Mononuclear cell (primary cell): ENCODE measurements around the gene XAB2. TPM values are rescaled to one million over a fixed set of nuclear protein-coding genes. Genes with fewer than 3 reads are reported as not detected.

ENCODE experiments used
- H3K27me3 ChIP-seq: 2 replicates; pipeline ENCODE4 v1.6.0; 2011; ENCODE audit warnings: low read length, control low read depth; ENCODE audit not compliant: insufficient read depth
- H3K4me1 ChIP-seq: 2 replicates; pipeline ENCODE4 v1.5.1; 2011; ENCODE audit warnings: mild to moderate bottlenecking, low read length, control low read depth; ENCODE audit not compliant: insufficient read depth
- H3K4me3 ChIP-seq: 2 replicates; pipeline ENCODE4 v1.5.1; 2011; ENCODE audit warnings: mild to moderate bottlenecking, low read length, moderate library complexity
- H3K9me3 ChIP-seq: 2 replicates; pipeline ENCODE4 v1.5.1; 2011; ENCODE audit warnings: low read depth, mild to moderate bottlenecking, control low read depth, low read length
- total RNA-seq: library from RNA; depleted of rRNA; stranded (reverse); fragments of >200 nt; gene quantifications from one replicate; pipeline ENCODE4 v1.2.3, GENCODE V29; 2012

The XAB2 gene
- total RNA-seq, result 53.2 TPM

DNA sequence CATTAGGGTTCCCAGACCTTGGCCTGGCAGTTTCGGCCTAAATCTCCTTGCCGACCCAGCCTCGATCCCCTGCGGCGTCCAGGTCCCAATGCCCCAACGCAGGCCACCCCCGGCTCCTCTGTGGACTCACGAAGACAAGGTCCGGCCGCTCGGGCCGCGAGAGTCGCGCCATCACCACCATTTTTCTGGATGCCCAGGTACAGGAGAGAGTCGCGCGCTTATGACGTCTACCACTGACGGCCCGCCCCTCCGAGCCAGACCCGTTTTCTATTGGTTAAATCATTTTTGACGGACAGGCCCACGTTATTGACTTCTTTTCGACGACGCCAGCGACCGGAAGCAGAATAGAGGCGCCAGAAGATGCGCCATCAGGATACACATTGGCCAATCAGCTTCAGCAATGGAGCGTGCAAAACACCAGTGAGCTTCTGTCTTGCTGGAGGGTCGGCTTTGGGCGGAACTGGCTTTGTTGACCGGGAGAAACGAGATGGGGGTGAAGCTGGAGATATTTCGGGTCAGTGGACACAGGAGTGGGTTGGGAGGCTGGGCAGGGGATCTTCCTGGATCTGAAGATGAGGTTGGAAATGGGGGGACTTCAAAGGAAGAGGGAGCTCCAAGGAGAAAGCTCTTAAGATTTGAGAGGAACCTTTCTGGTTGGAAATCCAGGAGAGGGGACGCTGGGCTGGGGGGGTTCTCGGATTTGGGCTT, at the start of gene XAB2, which contains the start of gene PET100:
Gene XAB2 (minus strand): TSS at position 199 of the 708 bp plus-strand sequence. CDS start 18 bp downstream, at position 181.
Gene PET100 (plus strand): TSS at position 447 of the 708 bp plus-strand sequence. CDS start 41 bp downstream, at position 488.
- Histone ChIP-seq H3K4me1 (peaks cover 30% of the 10 kb centered on the region), H3K4me3 (peak within 1 kb of the TSS; percentile 86)

DNA sequence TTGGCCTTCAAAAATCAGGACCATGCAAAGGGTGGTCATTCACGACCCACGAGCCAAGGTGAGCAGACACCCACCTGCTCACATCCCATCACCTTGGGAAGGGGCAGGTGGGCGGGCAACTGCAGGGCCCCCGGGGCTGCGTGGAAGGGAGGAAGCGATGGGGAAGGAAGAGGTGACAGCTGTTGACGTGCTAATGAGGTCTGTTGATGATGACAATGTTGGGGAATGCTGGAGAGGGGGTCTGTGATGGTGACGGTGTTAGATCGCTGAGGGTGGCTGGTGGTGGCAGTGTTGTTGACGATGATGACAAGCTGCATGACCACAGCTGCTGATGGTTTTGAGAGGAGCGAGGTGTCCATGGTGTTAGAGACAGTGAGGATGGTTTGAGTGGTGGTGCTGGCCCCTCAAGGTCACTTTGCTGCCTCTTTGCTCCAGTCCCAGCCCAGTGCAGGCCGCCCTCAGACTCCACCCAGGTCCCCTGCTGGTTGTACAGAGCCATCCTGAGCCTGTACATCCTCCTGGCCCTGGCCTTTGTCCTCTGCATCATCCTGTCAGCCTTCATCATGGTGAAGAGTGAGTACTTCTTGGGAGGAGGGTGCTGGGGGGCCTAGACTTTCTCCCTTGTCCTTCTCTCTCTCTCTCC, 48.4 kb upstream of the XAB2 start:
- peaks cover 90% of the 10 kb centered on the region for H3K4me1 ChIP-seq
- H3K9me3 ChIP-seq, result no peaks in the 10 kb centered on the region
- peak overlapping the region; percentile 33 for H3K4me3 ChIP-seq
- no peaks in the 10 kb centered on the region for H3K27me3 ChIP-seq

More for the DNA sequence above, at the start of gene XAB2, which contains the start of gene PET100:
- H3K27me3 ChIP-seq, result no peaks in the 10 kb centered on the region
- H3K9me3 ChIP-seq, result no peaks in the 10 kb centered on the region

DNA sequence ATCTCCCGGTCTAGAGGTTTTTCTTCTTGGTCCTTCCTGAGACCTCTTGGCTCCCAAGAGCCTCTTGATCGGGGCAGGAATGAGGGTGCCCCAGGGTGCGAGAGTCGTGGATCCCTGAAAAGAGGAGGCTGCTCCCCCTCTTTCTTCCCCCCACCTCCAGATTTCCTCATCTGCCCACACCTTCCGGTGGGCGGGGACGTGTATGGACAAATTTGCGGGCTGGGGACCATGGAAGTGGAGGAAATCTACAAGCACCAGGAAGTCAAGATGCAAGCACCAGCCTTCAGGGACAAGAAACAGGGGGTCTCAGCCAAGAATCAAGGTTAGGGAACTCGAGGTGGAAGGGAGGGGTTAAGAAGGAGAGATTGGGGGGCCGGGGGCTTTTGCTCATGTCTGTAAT, 47.5 kb upstream of the XAB2 start, which contains the start of gene MCEMP1:
Gene MCEMP1 (plus strand): TSS at position 237 of the 400 bp plus-strand sequence. CDS start 31 bp downstream, at position 268.
- Histone ChIP-seq H3K4me1 (peaks cover 81% of the 10 kb centered on the region), H3K27me3 (no peaks in the 10 kb centered on the region), H3K4me3 (peak within 1 kb of the TSS; percentile 33)

DNA sequence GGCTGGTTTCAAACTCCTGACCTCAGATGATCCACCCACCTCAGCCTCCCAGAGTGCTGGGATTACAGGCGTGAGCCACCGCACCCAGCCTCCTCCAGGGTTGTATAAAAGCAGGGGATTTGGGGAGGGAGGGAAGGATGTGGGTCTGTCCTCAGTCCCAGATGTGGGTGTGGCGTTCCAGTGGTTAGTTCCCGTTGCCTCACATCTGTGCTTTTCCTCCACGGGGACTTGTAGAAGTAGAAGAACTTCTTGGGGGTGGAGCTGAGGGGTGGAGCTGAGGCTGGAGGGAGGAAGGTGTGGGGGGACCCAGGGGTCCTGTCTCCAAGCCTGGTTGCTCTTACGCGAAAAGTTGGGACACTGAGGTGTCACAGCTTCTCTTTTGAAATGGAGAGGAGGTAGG, 47.0 kb upstream of the XAB2 start:
- peak overlapping the region; percentile 33 for H3K4me3 ChIP-seq
- H3K9me3 ChIP-seq, result no peaks in the 10 kb centered on the region
- no peaks in the 10 kb centered on the region for H3K27me3 ChIP-seq
- H3K4me1 ChIP-seq, result peaks cover 77% of the 10 kb centered on the region

More for the DNA sequence above, 47.5 kb upstream of the XAB2 start, which contains the start of gene MCEMP1:
- H3K9me3 ChIP-seq, result no peaks in the 10 kb centered on the region

DNA sequence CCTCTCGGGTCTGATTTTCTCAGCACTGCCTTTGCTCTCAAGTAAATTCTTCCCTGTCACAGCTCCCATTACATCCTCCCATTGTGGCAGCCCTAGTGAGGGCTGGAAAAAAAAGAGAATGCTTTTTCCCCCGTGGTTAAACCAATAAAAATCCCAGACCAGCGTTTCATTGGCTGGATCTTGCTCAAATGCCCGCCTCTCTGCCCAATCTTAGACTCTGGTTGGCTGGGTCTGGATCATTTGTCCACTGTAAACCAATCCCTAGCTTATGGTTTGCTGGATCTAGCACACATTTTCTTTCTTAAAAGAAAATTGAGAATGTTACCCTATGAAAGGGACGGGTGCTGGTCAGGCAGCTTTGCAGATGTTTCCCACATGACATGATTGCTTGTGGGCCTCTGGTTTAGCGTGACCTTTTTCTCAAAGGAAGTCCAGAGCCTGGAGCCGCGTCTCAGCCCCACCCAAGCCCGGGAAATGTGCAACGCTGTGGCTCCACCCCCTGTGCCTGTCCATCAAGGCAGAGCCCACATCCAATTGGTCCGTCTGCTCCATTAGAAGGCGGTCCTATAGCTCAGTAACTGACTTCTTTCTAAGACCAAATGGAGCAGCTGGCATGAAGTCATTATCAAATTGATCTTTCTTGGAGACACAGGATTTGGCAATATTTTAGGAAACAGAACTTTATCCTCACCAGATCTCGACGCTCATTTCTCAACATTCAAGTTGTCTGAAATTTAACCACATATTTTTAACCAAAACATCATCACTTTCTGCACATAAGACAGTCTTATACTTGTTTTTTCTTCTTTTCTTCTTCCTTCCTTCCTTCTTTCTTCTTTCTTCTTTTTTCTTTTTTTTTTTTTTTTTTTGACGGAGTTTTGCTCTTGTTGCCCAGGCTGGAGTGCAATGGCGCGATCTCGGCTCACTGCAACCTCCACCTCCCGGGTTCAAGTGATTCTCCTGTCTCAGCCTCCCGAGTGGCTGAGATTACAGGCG, 45.0 kb upstream of the XAB2 start:
- no peak overlapping the region for H3K4me3 ChIP-seq
- H3K9me3 ChIP-seq, result no peaks in the 10 kb centered on the region
- no peaks in the 10 kb centered on the region for H3K27me3 ChIP-seq
- H3K4me1 ChIP-seq, result peaks cover 76% of the 10 kb centered on the region

DNA sequence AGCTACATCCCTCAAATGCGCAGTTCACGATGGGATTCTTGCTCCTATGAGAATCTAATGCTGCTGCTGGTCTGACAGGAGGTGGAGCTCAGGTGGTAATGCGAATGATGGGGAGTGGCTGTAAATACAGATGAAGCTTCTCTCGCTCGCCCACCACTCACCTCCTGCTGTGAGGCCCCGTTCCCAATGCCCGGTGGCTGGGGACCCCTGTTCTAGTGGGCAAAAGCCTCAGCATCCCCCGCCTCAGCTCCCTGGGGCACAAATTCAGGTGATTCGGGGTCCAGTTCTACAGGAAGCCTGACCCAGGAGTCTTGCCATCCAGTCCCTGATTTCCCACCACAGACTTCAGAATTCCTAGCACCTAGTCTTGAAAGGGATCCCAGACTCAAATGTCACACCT, 43.2 kb upstream of the XAB2 start:
- no peaks in the 10 kb centered on the region for H3K9me3 ChIP-seq
- H3K4me3 ChIP-seq, result no peak overlapping the region
- no peaks in the 10 kb centered on the region for H3K27me3 ChIP-seq
- H3K4me1 ChIP-seq, result peaks cover 71% of the 10 kb centered on the region

DNA sequence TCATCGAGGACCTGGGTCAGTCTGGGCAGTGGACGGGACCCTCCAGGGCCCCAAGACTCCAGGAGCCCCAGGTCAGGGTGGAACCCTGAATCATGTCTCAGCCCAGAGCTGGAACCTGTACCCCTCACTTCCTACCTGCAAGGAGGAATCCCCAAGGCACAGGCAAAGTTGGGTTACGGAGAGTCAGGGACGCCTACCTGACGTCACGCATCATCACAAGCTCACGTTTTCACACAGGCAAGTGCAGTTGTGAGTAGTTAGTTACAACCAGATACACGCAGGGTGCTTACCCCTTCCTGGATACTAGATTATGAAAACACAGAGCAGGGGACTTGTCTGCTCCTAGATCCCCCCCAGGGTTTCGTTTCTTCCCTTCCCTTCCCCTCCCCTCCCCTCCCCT, 41.4 kb upstream of the XAB2 start:
- no peaks in the 10 kb centered on the region for H3K27me3 ChIP-seq
- H3K4me1 ChIP-seq, result peaks cover 53% of the 10 kb centered on the region
- H3K4me3 ChIP-seq, result no peak overlapping the region
- H3K9me3 ChIP-seq, result no peaks in the 10 kb centered on the region

DNA sequence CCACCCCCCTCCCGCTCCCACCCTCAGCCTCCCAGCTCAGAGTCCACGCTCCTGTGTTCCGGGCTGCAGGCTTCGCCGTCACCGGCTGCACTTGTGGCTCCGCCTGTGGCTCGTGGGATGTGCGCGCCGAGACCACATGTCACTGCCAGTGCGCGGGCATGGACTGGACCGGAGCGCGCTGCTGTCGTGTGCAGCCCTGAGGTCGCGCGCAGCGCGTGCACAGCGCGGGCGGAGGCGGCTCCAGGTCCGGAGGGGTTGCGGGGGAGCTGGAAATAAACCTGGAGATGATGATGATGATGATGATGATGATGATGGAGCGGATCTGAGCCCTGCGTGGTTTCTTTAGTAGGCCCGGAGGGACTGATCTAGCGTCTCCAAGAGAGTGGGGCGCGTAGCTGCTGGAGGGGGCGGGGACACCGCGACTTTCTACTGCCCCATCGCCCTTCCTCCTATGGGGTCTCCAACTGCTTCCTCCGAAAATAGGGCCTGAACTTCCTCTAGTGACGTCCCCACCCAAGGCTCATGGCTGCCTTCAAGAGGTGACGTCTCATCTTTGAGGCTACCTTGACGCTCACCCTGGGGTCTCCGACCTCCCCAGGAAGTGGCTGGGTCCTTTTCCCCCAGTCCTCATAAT, 40.9 kb upstream of the XAB2 start:
- Histone ChIP-seq H3K4me1 (peaks cover 48% of the 10 kb centered on the region), H3K27me3 (no peaks in the 10 kb centered on the region), H3K9me3 (no peaks in the 10 kb centered on the region), H3K4me3 (peak overlapping the region; percentile 20)

DNA sequence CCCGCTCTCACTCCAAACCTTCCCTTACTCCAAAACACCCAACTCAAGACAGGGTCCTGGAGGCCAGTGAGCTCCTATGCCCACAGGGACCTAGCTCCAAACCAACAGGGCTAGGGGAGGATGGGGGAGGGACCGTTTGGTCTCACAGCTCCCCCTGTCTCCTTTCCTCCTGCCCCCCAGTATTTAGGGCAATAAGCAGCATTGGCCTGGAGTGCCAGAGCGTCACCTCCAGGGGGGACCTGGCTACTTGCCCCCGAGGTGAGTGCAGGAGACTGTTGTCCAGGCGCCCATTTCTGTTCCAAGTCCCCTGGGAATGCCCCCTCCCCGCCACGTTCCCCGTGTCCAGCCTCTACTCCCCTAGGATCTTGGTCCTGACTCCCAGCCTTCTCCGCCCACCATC, 40.3 kb upstream of the XAB2 start:
- Histone ChIP-seq H3K9me3 (no peaks in the 10 kb centered on the region), H3K4me1 (peaks cover 42% of the 10 kb centered on the region), H3K27me3 (no peaks in the 10 kb centered on the region), H3K4me3 (no peak overlapping the region)

DNA sequence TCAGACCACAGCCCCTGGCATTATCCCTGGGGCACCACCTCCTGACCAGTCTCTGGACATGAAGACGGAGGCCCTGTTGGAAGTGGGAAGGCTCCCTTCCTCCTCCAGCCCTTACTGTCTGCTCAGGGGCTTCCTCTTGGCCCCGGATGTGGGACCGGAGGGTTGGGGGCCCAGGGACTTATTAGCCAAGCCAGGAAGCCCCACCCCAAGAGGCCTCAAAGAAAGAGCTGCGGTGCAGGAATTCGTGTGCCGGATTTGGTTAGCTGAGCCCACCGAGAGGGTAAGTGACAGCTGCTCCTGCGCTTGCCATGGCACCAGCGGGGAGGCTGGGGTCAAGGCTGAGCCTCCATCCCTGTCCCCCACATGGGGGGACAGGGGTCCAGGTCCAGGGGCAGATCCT, 39.5 kb upstream of the XAB2 start, which contains the start of gene RETN:
Gene RETN (plus strand): TSS at position 208 of the 400 bp plus-strand sequence. CDS start 278 bp downstream, outside the sequence.
- no peaks in the 10 kb centered on the region for H3K9me3 ChIP-seq
- peaks cover 34% of the 10 kb centered on the region for H3K4me1 ChIP-seq
- no peak within 1 kb of the TSS for H3K4me3 ChIP-seq

DNA sequence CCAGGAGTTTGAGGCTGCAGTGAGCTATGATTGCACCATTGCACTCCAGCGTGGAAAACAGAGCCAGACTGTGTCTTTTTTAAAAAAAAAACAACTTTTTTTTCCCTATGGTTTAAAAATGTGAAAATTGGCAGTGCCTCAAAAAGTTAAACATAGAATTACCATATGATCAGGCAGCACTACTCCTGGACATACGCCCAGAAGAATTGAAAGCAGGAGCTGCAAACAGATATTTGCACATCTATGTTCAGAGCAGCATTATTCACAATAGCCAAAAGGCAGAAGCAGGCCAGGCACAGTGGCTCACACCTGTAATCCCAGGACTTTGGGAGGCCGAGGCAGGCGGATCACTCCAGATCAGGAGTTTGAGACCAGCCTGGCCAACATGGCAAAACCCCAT, 35.7 kb upstream of the XAB2 start:
- no peak overlapping the region for H3K4me3 ChIP-seq
- no peaks in the 10 kb centered on the region for H3K9me3 ChIP-seq

More for the DNA sequence above, 39.5 kb upstream of the XAB2 start, which contains the start of gene RETN:
- no peaks in the 10 kb centered on the region for H3K27me3 ChIP-seq

DNA sequence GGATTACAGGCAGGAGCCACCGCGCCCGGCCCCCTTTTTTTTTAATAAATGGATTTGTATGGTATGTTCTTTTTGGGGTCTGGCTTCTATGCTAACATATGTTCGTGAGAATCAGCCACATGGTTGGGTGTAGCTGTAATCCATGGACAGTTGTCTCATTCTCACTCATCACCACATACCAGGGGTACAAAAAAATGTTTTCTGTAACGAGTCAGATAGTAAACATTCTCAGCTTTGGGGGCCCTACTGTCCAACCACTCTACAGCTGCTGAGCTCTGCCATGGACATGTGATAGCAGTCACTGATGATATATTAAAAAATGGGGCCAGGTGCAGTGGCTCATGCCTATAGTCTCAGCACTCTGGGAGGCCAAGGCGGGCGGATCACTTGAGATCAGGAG, 34.4 kb upstream of the XAB2 start:
- Histone ChIP-seq H3K4me1 (peaks cover 17% of the 10 kb centered on the region), H3K27me3 (no peaks in the 10 kb centered on the region), H3K4me3 (no peak overlapping the region), H3K9me3 (no peaks in the 10 kb centered on the region)

More for the DNA sequence above, 35.7 kb upstream of the XAB2 start:
- peaks cover 25% of the 10 kb centered on the region for H3K4me1 ChIP-seq
- no peaks in the 10 kb centered on the region for H3K27me3 ChIP-seq

DNA sequence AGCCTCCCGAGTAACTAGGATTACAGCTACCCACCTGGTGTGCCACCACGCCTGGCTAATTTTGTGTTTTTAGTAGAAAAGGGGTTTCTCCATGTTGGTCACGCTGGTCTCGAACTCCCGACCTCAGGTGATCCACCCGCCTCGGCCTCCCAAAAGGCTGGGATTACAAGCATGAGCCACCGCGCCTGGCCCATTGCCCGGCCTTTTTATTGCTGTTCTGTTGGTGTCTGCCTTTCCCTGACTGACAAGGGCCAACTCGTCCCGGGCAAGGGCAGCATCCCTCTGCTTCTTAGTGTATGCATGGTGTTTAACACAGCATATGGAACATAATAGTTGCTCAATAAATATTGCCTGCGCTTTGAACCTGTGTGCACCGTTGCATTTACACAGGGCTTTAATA, 33.3 kb upstream of the XAB2 start:
- Histone ChIP-seq H3K4me3 (no peak overlapping the region), H3K9me3 (no peaks in the 10 kb centered on the region), H3K27me3 (no peaks in the 10 kb centered on the region)

More for the DNA sequence above, 33.3 kb upstream of the XAB2 start:
- peaks cover 21% of the 10 kb centered on the region for H3K4me1 ChIP-seq
